Spleen (tissue), 11 donors: Measurements from ENCODE around the gene MAB21L3. TPM values are rescaled to one million over a fixed set of nuclear protein-coding genes. Genes with fewer than 3 reads are reported as not detected.

Experiments
- DNase-seq: peaks from one replicate; pipeline ENCODE4 v3.0.0-alpha.2; 2020
- H3K27ac ChIP-seq, 8 donors: fragments of 200-600 bp; sonication (generic) in 7 of 8; 1 replicate in 4 of 8; 2 replicates in 4 of 8; pipeline versions ENCODE4 v1.5.0 to v1.8.0; 2016 to 2021; ENCODE audit warnings: inconsistent platforms in 4 of 8, mild to moderate bottlenecking in 4 of 8, moderate library complexity in 1 of 8
- H3K27me3 ChIP-seq, 7 donors: fragments of 200-600 bp; sonication (generic) in 6 of 7; replicated peaks in 1 of 7; 1 replicate in 4 of 7; 2 replicates in 3 of 7; pipeline versions ENCODE4 v1.5.0 to v1.8.0; 2016 to 2021; ENCODE audit warnings: inconsistent platforms in 3 of 7, mild to moderate bottlenecking in 1 of 7
- H3K36me3 ChIP-seq, 6 donors: fragments of 200-600 bp; sonication (generic) in 5 of 6; 1 replicate in 4 of 6; 2 replicates in 2 of 6; pipeline versions ENCODE4 v1.5.0 to v1.8.0; 2016 to 2021; ENCODE audit warnings: inconsistent platforms in 2 of 6
- H3K4me1 ChIP-seq, 6 donors: fragments of 200-600 bp; sonication (generic) in 5 of 6; 1 replicate in 3 of 6; 2 replicates in 3 of 6; pipeline versions ENCODE4 v1.5.0 to v1.8.0; 2016 to 2021; ENCODE audit warnings: inconsistent platforms in 3 of 6
- H3K4me3 ChIP-seq, 8 donors: fragments of 200-600 bp; sonication (generic) in 7 of 8; 1 replicate in 4 of 8; 2 replicates in 4 of 8; pipeline versions ENCODE4 v1.5.0 to v1.8.0; 2016 to 2021; ENCODE audit warnings: inconsistent platforms in 4 of 8, mild to moderate bottlenecking in 4 of 8, moderate library complexity in 2 of 8
- H3K9me3 ChIP-seq, 8 donors: fragments of 200-600 bp; sonication (generic) in 7 of 8; 1 replicate in 4 of 8; 2 replicates in 4 of 8; pipeline versions ENCODE4 v1.5.0 to v1.8.0; 2016 to 2021; ENCODE audit warnings: inconsistent platforms in 4 of 8
- CTCF ChIP-seq, 11 experiments: fragments of 200-600 bp in 7 of 11; fragments of 450-650 bp in 4 of 11; sonication (generic) in 4 of 11; IDR thresholded peaks in 8 of 11; conservative IDR thresholded peaks in 3 of 11; 1 replicate in 7 of 11; 2 replicates in 4 of 11; pipeline versions ENCODE4 v1.4.0 to v1.8.0; 2016 to 2021; ENCODE audit warnings: antibody characterized with exemption in 11 of 11, inconsistent platforms in 4 of 11, mild to moderate bottlenecking in 1 of 11
- POLR2A ChIP-seq, 3 donors: fragments of 450-650 bp; IDR thresholded peaks; one replicate each; pipeline ENCODE4 v1.5.1; 2017; ENCODE audit warnings: antibody characterized with exemption in 3 of 3, mild to moderate bottlenecking in 1 of 3
- POLR2AphosphoS5 ChIP-seq, 3 donors: sonication (generic); formaldehyde crosslinking; IDR thresholded peaks; one replicate each; pipeline ENCODE4 v1.5.1; 2017; ENCODE audit warnings: antibody characterized with exemption in 3 of 3
- WGBS, 5 donors: extraction: QIAGEN DNeasy Blood & Tissue Kit in 3 of 5; methylation state at CpG; one replicate each; pipeline versions ENCODE4 v1.1.5 to v1.1.7; 2013 to 2018; 5-methylcytosine and 5-hydroxymethylcytosine counted together
- intact Hi-C: fragments of 100-400 bp; cut with DNase I; formaldehyde crosslinking; loops from one replicate; pipeline ENCODE4 v1.15.0; 2023; ENCODE audit warnings: low total_unique reads
- polyA plus RNA-seq, 3 donors: library from polyadenylated mRNA; stranded (reverse); fragments of 200-250 nt; gene quantifications; one replicate each; pipeline ENCODE4 v1.2.1, GENCODE V29; 2013
- total RNA-seq, 7 donors: library from RNA; depleted of rRNA in 3 of 7; stranded (reverse); fragments of >200 nt in 3 of 7; fragmentation: NEBNext Ultra II Directional in 4 of 7; extraction: Animal tissue kit (Norgen Biotek cat#: 25700) in 4 of 7; gene quantifications; one replicate each; pipeline versions ENCODE4 v1.1.0 to v1.2.1, GENCODE V29; 2016 to 2021
- donor health status: healthy with polysubstance abuse.
- donor health status: DM: no; HTN: no; CAD: no; lungs with moderate emphysema.
- donor health status: DM: no; HTN: no; CAD: no.
- donor health status: Bipolar disorder and iron deficiency.
- donor health status: healthy.
- donor health status: DM: no; HTN: no; CAD: no.
- donor health status: DM: yes; HTN: yes; CAD: no.

The MAB21L3 gene
- total and polyA plus RNA-seq, 10 donors, result 0.07 to 2.0 (median 0.89) TPM; not detected in 2

DNA sequence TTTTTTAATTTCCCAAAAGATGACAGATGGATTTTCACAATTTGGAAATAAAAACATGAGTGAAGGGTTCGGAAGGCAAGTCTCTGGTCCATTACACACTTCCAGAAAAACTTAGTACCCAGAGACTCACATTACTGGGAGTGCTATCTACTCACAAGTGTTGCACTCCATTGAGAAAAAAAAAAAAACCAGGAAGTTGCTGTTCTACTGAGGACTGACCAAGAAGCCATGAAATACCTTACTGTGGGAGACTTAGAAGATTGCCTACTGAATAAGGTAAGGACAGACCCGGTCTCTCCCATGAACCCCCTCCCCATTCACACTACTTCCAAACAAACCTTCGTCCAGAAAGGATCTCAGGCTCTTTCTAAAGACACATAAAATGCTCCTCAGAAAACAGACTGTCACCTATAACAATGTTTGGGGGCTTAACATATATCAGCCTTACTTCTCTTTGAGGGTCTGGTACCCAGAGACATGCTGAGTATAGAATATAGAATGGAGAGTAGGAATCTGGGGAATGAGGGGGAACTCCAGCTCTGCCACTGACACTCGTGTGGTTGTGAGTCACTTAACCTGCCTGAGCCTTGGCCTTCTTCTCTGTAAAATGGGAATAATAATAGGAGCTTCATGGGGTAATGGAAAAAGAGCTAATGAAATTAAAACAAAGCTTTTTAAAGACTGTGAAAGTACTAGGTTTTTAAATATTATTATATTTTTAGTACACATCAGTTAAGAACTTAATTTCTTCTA is 1.4 kb downstream of the MAB21L3 start:
- WGBS, 5 donors, result 76 to 87% (median 79%) methylated on average over 4 of the region's 4 CpGs
- DNase-seq, result no peak
- intact Hi-C loops, result no loop called here
- TF ChIP-seq POLR2AphosphoS5 (IDR thresholded peaks at IDR 0.05) (no peak), CTCF (IDR thresholded peaks at IDR 0.05 in 8 of 11, conservative IDR thresholded peaks at IDR 0.05 in 3 of 11) (no peak), POLR2A (IDR thresholded peaks at IDR 0.05) (no peak)
- Histone ChIP-seq H3K4me3 (no peak overlapping the region), H3K9me3 (no peaks in the 10 kb centered on the region), H3K27me3 (peaks cover 0 to 6% (median 0%) of the 10 kb centered on the region in 7 donors), H3K4me1 (no peaks in the 10 kb centered on the region), H3K27ac (no peak overlapping the region), H3K36me3 (no peaks in the 10 kb centered on the region)

- intact Hi-C loops, result no loop called here
- no peak for DNase-seq
- no peaks in the 10 kb centered on the region for H3K36me3 ChIP-seq
- H3K27ac ChIP-seq, result no peak overlapping the region
- H3K4me1 ChIP-seq, result no peaks in the 10 kb centered on the region
- peaks cover 0 to 9% (median 0%) of the 10 kb centered on the region in 7 donors for H3K27me3 ChIP-seq
- H3K4me3 ChIP-seq, result no peak overlapping the region
- WGBS, 5 donors, result 79 to 95% (median 85%) methylated on average over 7 of the region's 7 CpGs
- no peak for TF ChIP-seq POLR2AphosphoS5 (IDR thresholded peaks at IDR 0.05)
- no peak for TF ChIP-seq CTCF (IDR thresholded peaks at IDR 0.05 in 8 of 11, conservative IDR thresholded peaks at IDR 0.05 in 3 of 11)
- TF ChIP-seq POLR2A (IDR thresholded peaks at IDR 0.05), result no peak
- H3K9me3 ChIP-seq, result no peaks in the 10 kb centered on the region
These were observed 2.4 kb downstream of the MAB21L3 start for GRCh38 chr1:116113615-116114014.

GRCh38 chr1:116115476-116116439 is 4.6 kb downstream of the MAB21L3 start:
- Histone ChIP-seq H3K36me3 (no peaks in the 10 kb centered on the region), H3K4me1 (no peaks in the 10 kb centered on the region), H3K4me3 (no peak overlapping the region), H3K9me3 (no peaks in the 10 kb centered on the region), H3K27me3 (peaks cover 0 to 11% (median 0%) of the 10 kb centered on the region in 7 donors), H3K27ac (no peak overlapping the region)
- intact Hi-C loops, result no loop called here
- 82 to 95% (median 88%) methylated on average over 4 of the region's 4 CpGs for WGBS, 5 donors
- no peak for TF ChIP-seq POLR2A (IDR thresholded peaks at IDR 0.05)
- TF ChIP-seq POLR2AphosphoS5 (IDR thresholded peaks at IDR 0.05), result no peak
- no peak for TF ChIP-seq CTCF (IDR thresholded peaks at IDR 0.05 in 8 of 11, conservative IDR thresholded peaks at IDR 0.05 in 3 of 11)
- DNase-seq, result no peak

- H3K27ac ChIP-seq, result no peak overlapping the region
- TF ChIP-seq POLR2AphosphoS5 (IDR thresholded peaks at IDR 0.05), result no peak
- no peak for TF ChIP-seq CTCF (IDR thresholded peaks at IDR 0.05 in 8 of 11, conservative IDR thresholded peaks at IDR 0.05 in 3 of 11)
- no peak for TF ChIP-seq POLR2A (IDR thresholded peaks at IDR 0.05)
These were observed 7.3 kb downstream of the MAB21L3 start for GRCh38 chr1:116118471-116118870.

More at GRCh38 chr1:116118471-116118870, 7.3 kb downstream of the MAB21L3 start:
- H3K27me3 ChIP-seq, result peaks cover 0 to 5% (median 0%) of the 10 kb centered on the region in 7 donors
- H3K4me1 ChIP-seq, result no peaks in the 10 kb centered on the region
- no peak for DNase-seq
- no peaks in the 10 kb centered on the region for H3K36me3 ChIP-seq
- 66 to 75% (median 69%) methylated on average over 3 of the region's 3 CpGs for WGBS, 5 donors
- intact Hi-C loops, result no loop called here
- H3K9me3 ChIP-seq, result no peaks in the 10 kb centered on the region
- no peak overlapping the region for H3K4me3 ChIP-seq
